IPS-20b (cell line): ENCODE results near the gene HOXB3.

Source experiments
- H3K27ac ChIP-seq: one replicate; pipeline ENCODE4 v1.5.1; 2013; ENCODE audit warnings: low read length
- H3K27me3 ChIP-seq: 2 replicates; pipeline ENCODE4 v1.6.1; 2013; ENCODE audit warnings: mild to moderate bottlenecking, low read length, inconsistent platforms; ENCODE audit not compliant: insufficient read depth
- H3K36me3 ChIP-seq: 2 replicates; pipeline ENCODE4 v1.6.1; 2013; ENCODE audit warnings: low read depth, mild to moderate bottlenecking, inconsistent platforms, low read length, moderate library complexity; ENCODE audit not compliant: insufficient read depth
- H3K4me1 ChIP-seq: 2 replicates; pipeline ENCODE4 v1.6.1; 2013; ENCODE audit warnings: mild to moderate bottlenecking, control low read depth, inconsistent platforms, low read length, moderate library complexity; ENCODE audit not compliant: insufficient read depth
- H3K4me3 ChIP-seq: 2 replicates; pipeline ENCODE4 v1.5.1; 2013; ENCODE audit warnings: mild to moderate bottlenecking, low read length, inconsistent platforms
- H3K9ac ChIP-seq: 2 replicates; pipeline ENCODE4 v1.6.1; 2013; ENCODE audit warnings: low read depth, mild to moderate bottlenecking, inconsistent platforms, low read length, moderate library complexity
- H3K9me3 ChIP-seq: 2 replicates; pipeline ENCODE4 v1.6.1; 2013; ENCODE audit warnings: mild to moderate bottlenecking, low read depth, low read length, inconsistent platforms; ENCODE audit not compliant: insufficient read depth

Gene HOXB3

GRCh38 chr17:48565925-48566710 is 23.9 kb downstream of the HOXB3 start:
- peaks cover 100% of the 10 kb centered on the region for H3K27me3 ChIP-seq

GRCh38 chr17:48565022-48565554 is 25.0 kb downstream of the HOXB3 start:
- no peaks in the 10 kb centered on the region for H3K36me3 ChIP-seq
- H3K4me1 ChIP-seq = no peaks in the 10 kb centered on the region
- 0 out of 2 replicates have a peak overlapping the region, but pooled peaks have one; percentile 20 for H3K4me3 ChIP-seq
- peaks cover 100% of the 10 kb centered on the region for H3K27me3 ChIP-seq
- no peak overlapping the region for H3K27ac ChIP-seq
- H3K9me3 ChIP-seq = peaks cover 9% of the 10 kb centered on the region
- H3K9ac ChIP-seq = no peak overlapping the region

More at GRCh38 chr17:48565925-48566710, 23.9 kb downstream of the HOXB3 start:
- no peaks in the 10 kb centered on the region for H3K36me3 ChIP-seq
- H3K27ac ChIP-seq = no peak overlapping the region
- no peaks in the 10 kb centered on the region for H3K4me1 ChIP-seq
- H3K9ac ChIP-seq = no peak overlapping the region
- no peak overlapping the region for H3K4me3 ChIP-seq
- H3K9me3 ChIP-seq = peaks cover 9% of the 10 kb centered on the region

DNA sequence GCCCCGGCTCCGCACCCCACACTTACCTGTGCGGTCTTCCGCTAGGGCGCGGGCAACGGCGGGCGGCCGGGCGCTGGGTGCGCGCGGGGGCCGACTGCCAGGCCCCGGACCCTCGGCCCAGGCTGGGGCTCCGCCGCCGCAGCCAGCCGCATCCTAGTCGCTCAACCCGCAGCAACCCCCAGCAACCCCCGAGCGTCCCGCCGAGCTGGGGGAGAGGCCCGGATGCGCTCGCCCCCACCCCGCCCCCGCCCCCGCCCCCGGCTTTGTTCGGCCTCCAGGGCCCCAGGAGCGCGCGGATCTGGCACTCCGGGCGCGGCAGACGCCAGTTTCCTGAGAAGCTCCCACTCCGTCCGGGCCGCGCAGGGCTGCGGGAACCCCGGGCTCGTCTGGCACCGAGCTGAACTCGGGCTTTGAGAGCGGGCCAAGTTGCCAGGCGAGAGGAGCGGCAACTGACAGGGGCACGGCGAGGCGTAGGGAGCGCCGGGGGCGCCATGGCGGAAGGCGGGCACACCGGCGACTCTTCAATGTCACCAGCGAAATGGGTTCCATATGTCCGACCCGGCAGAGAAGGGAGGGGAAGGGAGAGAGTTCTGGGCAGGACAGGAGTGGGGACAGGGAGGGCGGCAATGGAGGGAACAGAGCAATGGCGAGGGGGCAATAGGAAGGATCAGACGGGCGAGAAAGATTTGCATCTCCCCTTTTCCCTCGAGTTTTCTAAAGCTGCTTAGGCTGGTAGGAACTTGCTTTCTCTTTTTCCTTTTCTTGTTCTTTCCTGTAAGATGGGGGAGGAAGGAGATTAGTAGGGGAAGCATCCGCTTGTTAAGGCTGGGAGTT is 25.6 kb downstream of the HOXB3 start:
- Histone ChIP-seq H3K4me3 (peak overlapping the region; percentile 20; the same call in 1 of the 2 replicates), H3K27ac (no peak overlapping the region), H3K9ac (no peak overlapping the region), H3K9me3 (peaks cover 9% of the 10 kb centered on the region), H3K36me3 (no peaks in the 10 kb centered on the region), H3K4me1 (no peaks in the 10 kb centered on the region), H3K27me3 (peaks cover 100% of the 10 kb centered on the region)

DNA sequence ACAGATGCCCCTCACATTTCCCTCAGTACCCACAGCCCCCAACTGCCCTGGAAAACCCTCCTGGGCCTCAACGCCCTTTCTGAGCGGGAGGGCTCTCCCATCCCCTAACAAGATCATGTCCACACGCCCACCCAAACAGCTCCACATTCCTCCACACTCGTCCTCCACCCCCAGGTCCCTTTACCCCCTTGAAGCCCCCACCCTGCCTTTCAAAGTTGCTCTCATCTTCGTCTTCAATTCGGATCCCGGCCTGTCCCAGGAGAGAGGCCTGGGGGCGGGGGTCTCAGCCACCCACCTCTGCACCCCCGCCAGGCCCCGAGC is 26.2 kb downstream of the HOXB3 start:
- H3K9ac ChIP-seq = no peak overlapping the region
- H3K4me1 ChIP-seq = no peaks in the 10 kb centered on the region
- H3K27me3 ChIP-seq = peaks cover 100% of the 10 kb centered on the region
- H3K27ac ChIP-seq = no peak overlapping the region
- H3K36me3 ChIP-seq = no peaks in the 10 kb centered on the region
- peaks cover 9% of the 10 kb centered on the region for H3K9me3 ChIP-seq
- H3K4me3 ChIP-seq = no peak overlapping the region

- Histone ChIP-seq H3K36me3 (no peaks in the 10 kb centered on the region), H3K9ac (no peak overlapping the region), H3K4me3 (no peak overlapping the region), H3K9me3 (peaks cover 9% of the 10 kb centered on the region), H3K27ac (no peak overlapping the region), H3K4me1 (no peaks in the 10 kb centered on the region), H3K27me3 (peaks cover 100% of the 10 kb centered on the region)
These were observed 26.6 kb downstream of the HOXB3 start for GRCh38 chr17:48563385-48563838.

DNA sequence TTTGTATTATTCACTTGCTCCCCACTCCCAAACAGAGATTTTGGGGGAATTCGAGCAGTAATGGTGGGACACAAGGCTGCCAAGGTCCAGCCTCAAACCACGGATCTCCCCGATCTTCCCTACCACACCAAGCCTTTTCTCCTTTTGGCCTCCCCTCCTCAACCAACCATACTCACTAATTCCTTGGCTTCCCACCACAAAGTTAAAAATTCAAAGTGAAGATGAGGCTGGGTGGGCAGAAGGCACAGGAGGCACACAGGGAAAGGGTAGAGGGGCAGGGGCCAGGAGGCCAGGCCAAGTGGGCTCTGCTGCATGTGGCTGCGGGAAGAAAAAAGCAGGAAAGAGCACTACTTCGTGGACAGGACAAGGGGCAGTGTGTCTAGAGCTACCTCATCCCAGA is 27.1 kb downstream of the HOXB3 start:
- no peaks in the 10 kb centered on the region for H3K36me3 ChIP-seq
- no peak overlapping the region for H3K27ac ChIP-seq
- H3K9me3 ChIP-seq = peaks cover 9% of the 10 kb centered on the region
- H3K9ac ChIP-seq = no peak overlapping the region
- no peaks in the 10 kb centered on the region for H3K4me1 ChIP-seq
- H3K27me3 ChIP-seq = peaks cover 100% of the 10 kb centered on the region
- H3K4me3 ChIP-seq = no peak overlapping the region

- Histone ChIP-seq H3K9ac (no peak overlapping the region), H3K9me3 (peaks cover 9% of the 10 kb centered on the region; the same call in 1 of the 2 replicates), H3K36me3 (no peaks in the 10 kb centered on the region), H3K4me1 (no peaks in the 10 kb centered on the region), H3K27ac (no peak overlapping the region), H3K27me3 (peaks cover 100% of the 10 kb centered on the region), H3K4me3 (no peak overlapping the region)
These were observed 27.9 kb downstream of the HOXB3 start for GRCh38 chr17:48561884-48562810.

- Histone ChIP-seq H3K27ac (no peak overlapping the region), H3K36me3 (no peaks in the 10 kb centered on the region), H3K4me1 (no peaks in the 10 kb centered on the region), H3K9ac (no peak overlapping the region), H3K27me3 (peaks cover 100% of the 10 kb centered on the region), H3K4me3 (no peak overlapping the region), H3K9me3 (peaks cover 4% of the 10 kb centered on the region; the same call in 1 of the 2 replicates)
These were observed 29.9 kb downstream of the HOXB3 start for GRCh38 chr17:48559840-48560817.

DNA sequence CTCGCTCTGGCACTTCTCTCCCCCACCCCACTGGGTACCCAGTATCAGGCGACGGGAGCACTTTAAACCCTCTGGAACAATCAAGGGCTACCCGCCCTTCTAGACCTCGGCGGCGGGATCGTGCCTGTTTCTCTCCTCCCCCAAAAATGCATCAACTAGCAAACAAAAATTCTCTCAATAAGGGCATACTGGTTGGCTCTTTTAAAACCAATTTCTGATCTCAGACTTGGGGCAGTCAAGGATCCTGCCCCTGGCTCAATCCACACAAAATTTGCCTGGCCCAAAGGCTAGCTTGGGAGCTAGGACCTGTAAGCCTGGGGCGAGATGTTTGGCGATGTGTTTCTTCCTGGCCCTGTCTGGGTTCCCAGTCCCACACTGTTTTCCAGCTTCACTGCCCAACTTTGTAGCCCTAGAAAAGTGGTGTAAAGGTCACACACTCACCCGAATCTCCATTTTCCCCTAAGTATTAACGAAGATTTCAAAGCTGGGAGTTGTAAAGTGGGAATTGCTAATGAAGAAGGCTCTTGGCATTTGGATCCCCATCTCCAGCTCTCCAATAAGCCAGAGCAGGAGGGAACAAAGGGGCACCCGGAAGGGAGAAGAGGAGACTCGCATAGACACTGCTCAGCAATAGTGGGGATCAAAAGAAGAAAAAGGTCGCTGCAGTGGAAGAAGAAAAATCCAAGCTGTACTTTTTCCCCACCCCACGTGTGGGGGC is 30.8 kb downstream of the HOXB3 start:
- Histone ChIP-seq H3K4me1 (no peaks in the 10 kb centered on the region; the same call in 1 of the 2 replicates), H3K4me3 (no peak overlapping the region), H3K36me3 (no peaks in the 10 kb centered on the region), H3K9me3 (no peaks in the 10 kb centered on the region; the same call in 1 of the 2 replicates), H3K27ac (no peak overlapping the region), H3K27me3 (peaks cover 100% of the 10 kb centered on the region), H3K9ac (no peak overlapping the region)

- no peak overlapping the region for H3K27ac ChIP-seq
- no peaks in the 10 kb centered on the region; the same call in 1 of the 2 replicates for H3K9me3 ChIP-seq
- H3K4me3 ChIP-seq = no peak overlapping the region
- no peaks in the 10 kb centered on the region for H3K36me3 ChIP-seq
- H3K4me1 ChIP-seq = no peaks in the 10 kb centered on the region; the same call in 1 of the 2 replicates
- no peak overlapping the region for H3K9ac ChIP-seq
- peaks cover 100% of the 10 kb centered on the region for H3K27me3 ChIP-seq
These were observed 31.3 kb downstream of the HOXB3 start for GRCh38 chr17:48558831-48559121.
